ENCODE results near the gene PRKD3.
A peak's percentile ranks its signal among the peaks of the same experiment; 100 is the strongest.

The PRKD3 gene

GRCh38 chr2:37316181-37316580, 8.5 kb downstream of the PRKD3 start:
- TF ChIP-seq CTCF (IDR thresholded peaks at IDR 0.05; ENCODE audit: insufficient read depth, low read length, poor library complexity, severe bottlenecking): no peak
- TF ChIP-seq EZH2phosphoT487 (conservative IDR thresholded peaks at IDR 0.05; ENCODE audit: low read length): no peak
- no peak overlapping the region for H2AFZ ChIP-seq (ENCODE audit: low read depth, low read length, severe bottlenecking)
- peaks cover 100% of the 10 kb centered on the region for H3K79me2 ChIP-seq (ENCODE audit: insufficient read depth, low read length)
- H3K4me2 ChIP-seq (ENCODE audit: low read depth, low read length, poor library complexity, severe bottlenecking): peak overlapping the region; percentile 98
- no peaks in the 10 kb centered on the region for H3K27me3 ChIP-seq (ENCODE audit: low read length)
- 0 out of 2 replicates have a peak overlapping the region, but pooled peaks have one; percentile 23 for H3K9ac ChIP-seq (ENCODE audit: low read length)
- H3K9me3 ChIP-seq (ENCODE audit: insufficient read depth, low read length): no peaks in the 10 kb centered on the region
- H3K27ac ChIP-seq (ENCODE audit: low read depth, low read length): no peak overlapping the region
- H3K4me3 ChIP-seq (ENCODE audit: insufficient read depth, low read length, poor library complexity, severe bottlenecking): peak overlapping the region; percentile 27
- H3F3A ChIP-seq (ENCODE audit: insufficient read depth): peaks cover 31% of the 10 kb centered on the region
- no peaks in the 10 kb centered on the region for H3K9me2 ChIP-seq (replicated peaks; ENCODE audit: insufficient read depth, low read length)
- peaks cover 32% of the 10 kb centered on the region for H3K36me3 ChIP-seq (ENCODE audit: low read length)
- H4K20me1 ChIP-seq (ENCODE audit: low read depth, low read length): peaks cover 56% of the 10 kb centered on the region

GRCh38 chr2:37315364-37315763, 9.3 kb downstream of the PRKD3 start:
- peaks cover 63% of the 10 kb centered on the region for H4K20me1 ChIP-seq (ENCODE audit: low read depth, low read length)
- H3K4me3 ChIP-seq (ENCODE audit: insufficient read depth, low read length, poor library complexity, severe bottlenecking): peak overlapping the region; percentile 21
- peaks cover 36% of the 10 kb centered on the region for H3K36me3 ChIP-seq (ENCODE audit: low read length)
- TF ChIP-seq CTCF (IDR thresholded peaks at IDR 0.05; ENCODE audit: insufficient read depth, low read length, poor library complexity, severe bottlenecking): no peak
- TF ChIP-seq EZH2phosphoT487 (conservative IDR thresholded peaks at IDR 0.05; ENCODE audit: low read length): no peak
- peak overlapping the region; percentile 5; the same call in 1 of the 2 replicates for H3K27ac ChIP-seq (ENCODE audit: low read depth, low read length)
- H3K79me2 ChIP-seq (ENCODE audit: insufficient read depth, low read length): peaks cover 100% of the 10 kb centered on the region
- H2AFZ ChIP-seq (ENCODE audit: low read depth, low read length, severe bottlenecking): no peak overlapping the region
- no peaks in the 10 kb centered on the region for H3K9me3 ChIP-seq (ENCODE audit: insufficient read depth, low read length)
- peak overlapping the region; percentile 7; the same call in 1 of the 2 replicates for H3K9ac ChIP-seq (ENCODE audit: low read length)
- H3K9me2 ChIP-seq (replicated peaks; ENCODE audit: insufficient read depth, low read length): no peaks in the 10 kb centered on the region
- H3F3A ChIP-seq (ENCODE audit: insufficient read depth): peaks cover 29% of the 10 kb centered on the region
- no peaks in the 10 kb centered on the region for H3K27me3 ChIP-seq (ENCODE audit: low read length)
- H3K4me2 ChIP-seq (ENCODE audit: low read depth, low read length, poor library complexity, severe bottlenecking): peak overlapping the region; percentile 98

GRCh38 chr2:37307500-37307899, 17.1 kb downstream of the PRKD3 start:
- Histone ChIP-seq H3K36me3 (ENCODE audit: low read length) (peaks cover 22% of the 10 kb centered on the region; the same call in 1 of the 2 replicates), H3K4me3 (ENCODE audit: insufficient read depth, low read length, poor library complexity, severe bottlenecking) (no peak overlapping the region), H3K9me3 (ENCODE audit: insufficient read depth, low read length) (no peaks in the 10 kb centered on the region), H4K20me1 (ENCODE audit: low read depth, low read length) (peaks cover 64% of the 10 kb centered on the region), H2AFZ (ENCODE audit: low read depth, low read length, severe bottlenecking) (no peak overlapping the region), H3K27me3 (ENCODE audit: low read length) (no peaks in the 10 kb centered on the region), H3K27ac (ENCODE audit: low read depth, low read length) (no peak overlapping the region), H3K4me2 (ENCODE audit: low read depth, low read length, poor library complexity, severe bottlenecking) (no peak overlapping the region), H3K79me2 (ENCODE audit: insufficient read depth, low read length) (peaks cover 99% of the 10 kb centered on the region), H3F3A (ENCODE audit: insufficient read depth) (peaks cover 18% of the 10 kb centered on the region; the same call in 1 of the 2 replicates), H3K9ac (ENCODE audit: low read length) (no peak overlapping the region), H3K9me2 (replicated peaks; ENCODE audit: insufficient read depth, low read length) (no peaks in the 10 kb centered on the region)
- TF ChIP-seq EZH2phosphoT487 (conservative IDR thresholded peaks at IDR 0.05; ENCODE audit: low read length) (no peak), CTCF (IDR thresholded peaks at IDR 0.05; ENCODE audit: insufficient read depth, low read length, poor library complexity, severe bottlenecking) (no peak)

Measured in SU-DHL-6 (cell line).